Measurements from ENCODE around the gene AOPEP.

DNA sequence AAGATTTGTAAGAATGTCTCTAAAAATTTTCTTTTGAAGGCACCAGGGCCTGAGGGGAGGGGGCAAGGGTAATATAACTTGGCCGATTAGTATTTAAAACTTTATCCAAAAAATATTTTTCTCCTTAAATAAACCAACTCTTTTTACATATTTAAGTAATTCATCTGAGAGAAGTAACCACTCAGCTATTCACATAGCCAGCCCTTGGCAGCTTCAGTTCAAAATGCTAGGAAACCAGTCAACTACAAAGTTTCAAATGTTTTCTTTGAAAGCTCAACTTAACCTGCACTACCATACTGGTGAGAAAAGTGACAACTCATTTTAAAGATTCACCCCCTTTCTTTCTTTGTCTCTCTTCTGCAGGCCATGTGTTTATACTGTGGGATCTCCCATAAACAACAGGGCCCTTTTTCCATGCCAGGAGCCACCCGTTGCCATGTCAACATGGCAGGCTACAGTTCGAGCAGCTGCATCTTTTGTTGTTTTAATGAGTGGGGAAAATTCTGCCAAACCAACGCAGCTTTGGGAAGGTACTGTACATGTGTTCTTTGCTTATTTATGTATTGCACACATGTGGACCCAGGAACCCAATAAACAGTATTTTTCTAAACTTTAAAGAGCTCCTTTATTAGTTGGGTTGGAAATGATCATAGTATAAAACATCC is 46.3 kb downstream of the AOPEP start:
- TF ChIP-seq, protein P1, sequence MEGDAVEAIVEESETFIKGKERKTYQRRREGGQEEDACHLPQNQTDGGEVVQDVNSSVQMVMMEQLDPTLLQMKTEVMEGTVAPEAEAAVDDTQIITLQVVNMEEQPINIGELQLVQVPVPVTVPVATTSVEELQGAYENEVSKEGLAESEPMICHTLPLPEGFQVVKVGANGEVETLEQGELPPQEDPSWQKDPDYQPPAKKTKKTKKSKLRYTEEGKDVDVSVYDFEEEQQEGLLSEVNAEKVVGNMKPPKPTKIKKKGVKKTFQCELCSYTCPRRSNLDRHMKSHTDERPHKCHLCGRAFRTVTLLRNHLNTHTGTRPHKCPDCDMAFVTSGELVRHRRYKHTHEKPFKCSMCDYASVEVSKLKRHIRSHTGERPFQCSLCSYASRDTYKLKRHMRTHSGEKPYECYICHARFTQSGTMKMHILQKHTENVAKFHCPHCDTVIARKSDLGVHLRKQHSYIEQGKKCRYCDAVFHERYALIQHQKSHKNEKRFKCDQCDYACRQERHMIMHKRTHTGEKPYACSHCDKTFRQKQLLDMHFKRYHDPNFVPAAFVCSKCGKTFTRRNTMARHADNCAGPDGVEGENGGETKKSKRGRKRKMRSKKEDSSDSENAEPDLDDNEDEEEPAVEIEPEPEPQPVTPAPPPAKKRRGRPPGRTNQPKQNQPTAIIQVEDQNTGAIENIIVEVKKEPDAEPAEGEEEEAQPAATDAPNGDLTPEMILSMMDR (conservative IDR thresholded peaks at IDR 0.05 in 1 of 2, IDR thresholded peaks at IDR 0.05 in 1 of 2; ENCODE audit: low read depth in 1 of 2, low read length in 2 of 2), result no peak
- no peak for TF ChIP-seq EZH2 (IDR thresholded peaks at IDR 0.05; ENCODE audit: low read length, missing control alignments)
